ENCODE measurements around the gene JAM3.

DNA sequence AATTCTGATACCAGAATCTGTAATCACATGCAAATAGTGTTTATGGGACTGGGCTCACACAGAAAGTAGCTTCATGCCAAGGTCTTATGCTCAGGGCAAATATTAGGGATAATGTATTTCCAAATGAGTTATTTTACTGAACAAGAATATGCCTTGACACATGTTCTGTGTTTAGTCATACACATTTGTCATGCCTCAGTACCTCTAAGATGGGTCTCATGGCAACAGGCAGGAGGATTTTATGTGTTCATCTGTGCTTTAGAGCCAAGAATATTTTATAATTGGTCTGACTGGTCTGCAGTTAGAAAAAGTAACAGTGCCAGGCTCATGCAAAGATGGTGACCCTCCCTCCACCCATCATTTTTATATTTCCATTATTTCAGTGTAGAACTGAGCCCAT lies 49.1 kb downstream of the JAM3 start:
- TF ChIP-seq, protein P1, sequence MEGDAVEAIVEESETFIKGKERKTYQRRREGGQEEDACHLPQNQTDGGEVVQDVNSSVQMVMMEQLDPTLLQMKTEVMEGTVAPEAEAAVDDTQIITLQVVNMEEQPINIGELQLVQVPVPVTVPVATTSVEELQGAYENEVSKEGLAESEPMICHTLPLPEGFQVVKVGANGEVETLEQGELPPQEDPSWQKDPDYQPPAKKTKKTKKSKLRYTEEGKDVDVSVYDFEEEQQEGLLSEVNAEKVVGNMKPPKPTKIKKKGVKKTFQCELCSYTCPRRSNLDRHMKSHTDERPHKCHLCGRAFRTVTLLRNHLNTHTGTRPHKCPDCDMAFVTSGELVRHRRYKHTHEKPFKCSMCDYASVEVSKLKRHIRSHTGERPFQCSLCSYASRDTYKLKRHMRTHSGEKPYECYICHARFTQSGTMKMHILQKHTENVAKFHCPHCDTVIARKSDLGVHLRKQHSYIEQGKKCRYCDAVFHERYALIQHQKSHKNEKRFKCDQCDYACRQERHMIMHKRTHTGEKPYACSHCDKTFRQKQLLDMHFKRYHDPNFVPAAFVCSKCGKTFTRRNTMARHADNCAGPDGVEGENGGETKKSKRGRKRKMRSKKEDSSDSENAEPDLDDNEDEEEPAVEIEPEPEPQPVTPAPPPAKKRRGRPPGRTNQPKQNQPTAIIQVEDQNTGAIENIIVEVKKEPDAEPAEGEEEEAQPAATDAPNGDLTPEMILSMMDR (IDR thresholded peaks at IDR 0.05): no peak
- no peak for TF ChIP-seq EP300 (IDR thresholded peaks at IDR 0.05)
- TF ChIP-seq POLR2A (IDR thresholded peaks at IDR 0.05): no peak
